Measurements from ENCODE around the gene USP12.

DNA sequence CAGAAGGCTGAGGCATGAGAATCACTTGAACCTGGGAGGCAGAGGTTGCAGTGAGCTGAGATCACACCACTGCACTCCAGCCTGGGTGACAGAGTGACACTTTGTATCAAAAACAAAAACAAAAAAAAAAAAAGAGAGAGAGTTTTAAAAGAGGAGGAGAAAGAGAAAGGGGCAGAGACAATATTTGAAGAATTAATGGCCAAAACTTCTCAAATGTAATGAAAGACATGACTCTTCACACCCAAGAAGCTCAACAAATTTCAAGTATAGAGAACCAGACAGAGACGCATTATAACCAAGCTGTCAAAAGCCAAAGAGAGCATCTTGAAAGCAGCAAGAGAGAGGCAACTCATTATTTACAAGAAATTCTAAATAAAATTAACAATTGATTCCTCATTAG lies 36.9 kb upstream of the USP12 start:
- TF ChIP-seq, protein P1, sequence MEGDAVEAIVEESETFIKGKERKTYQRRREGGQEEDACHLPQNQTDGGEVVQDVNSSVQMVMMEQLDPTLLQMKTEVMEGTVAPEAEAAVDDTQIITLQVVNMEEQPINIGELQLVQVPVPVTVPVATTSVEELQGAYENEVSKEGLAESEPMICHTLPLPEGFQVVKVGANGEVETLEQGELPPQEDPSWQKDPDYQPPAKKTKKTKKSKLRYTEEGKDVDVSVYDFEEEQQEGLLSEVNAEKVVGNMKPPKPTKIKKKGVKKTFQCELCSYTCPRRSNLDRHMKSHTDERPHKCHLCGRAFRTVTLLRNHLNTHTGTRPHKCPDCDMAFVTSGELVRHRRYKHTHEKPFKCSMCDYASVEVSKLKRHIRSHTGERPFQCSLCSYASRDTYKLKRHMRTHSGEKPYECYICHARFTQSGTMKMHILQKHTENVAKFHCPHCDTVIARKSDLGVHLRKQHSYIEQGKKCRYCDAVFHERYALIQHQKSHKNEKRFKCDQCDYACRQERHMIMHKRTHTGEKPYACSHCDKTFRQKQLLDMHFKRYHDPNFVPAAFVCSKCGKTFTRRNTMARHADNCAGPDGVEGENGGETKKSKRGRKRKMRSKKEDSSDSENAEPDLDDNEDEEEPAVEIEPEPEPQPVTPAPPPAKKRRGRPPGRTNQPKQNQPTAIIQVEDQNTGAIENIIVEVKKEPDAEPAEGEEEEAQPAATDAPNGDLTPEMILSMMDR (IDR thresholded peaks at IDR 0.05): no peak
- no peak for TF ChIP-seq POLR2A (IDR thresholded peaks at IDR 0.05)
